Kidney tubule cell (primary cell): Measurements from ENCODE around the gene MRPS12.
A peak's percentile ranks its signal among the peaks of the same experiment; 100 is the strongest.
"Not testable (repeated sequence)": the region's sequence is repeated elsewhere in the genome, so short reads cannot be mapped to it uniquely, and the experiment has no call there.

Source experiments
- DNase-seq: peaks from one replicate; pipeline ENCODE4 v3.0.0-alpha.2; 2018; ENCODE audit warnings: low spot score

MRPS12 gene

DNA sequence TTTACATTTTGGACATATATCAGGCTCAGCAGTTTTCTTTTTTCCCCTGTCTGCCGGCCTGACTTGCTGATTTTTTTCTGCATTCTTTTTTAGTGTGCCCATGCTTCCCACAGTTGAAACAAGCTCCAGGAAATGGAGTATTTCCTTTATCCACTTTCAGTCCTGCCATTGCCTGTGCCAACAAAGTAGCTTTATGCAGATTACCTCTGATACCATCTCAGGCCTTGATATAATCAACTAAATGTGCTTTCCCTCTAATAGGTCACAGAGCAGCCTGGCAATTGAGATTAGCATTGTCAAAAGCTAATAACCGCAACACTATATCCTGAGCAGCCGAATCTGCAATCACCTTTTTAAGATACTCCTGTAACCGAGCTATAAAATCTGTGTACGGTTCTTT is 9.2 kb downstream of the MRPS12 start:
- no peak for DNase-seq

- DNase-seq = not testable (repeated sequence)
These were observed 10.7 kb downstream of the MRPS12 start for GRCh38 chr19:38941466-38941865.

DNA sequence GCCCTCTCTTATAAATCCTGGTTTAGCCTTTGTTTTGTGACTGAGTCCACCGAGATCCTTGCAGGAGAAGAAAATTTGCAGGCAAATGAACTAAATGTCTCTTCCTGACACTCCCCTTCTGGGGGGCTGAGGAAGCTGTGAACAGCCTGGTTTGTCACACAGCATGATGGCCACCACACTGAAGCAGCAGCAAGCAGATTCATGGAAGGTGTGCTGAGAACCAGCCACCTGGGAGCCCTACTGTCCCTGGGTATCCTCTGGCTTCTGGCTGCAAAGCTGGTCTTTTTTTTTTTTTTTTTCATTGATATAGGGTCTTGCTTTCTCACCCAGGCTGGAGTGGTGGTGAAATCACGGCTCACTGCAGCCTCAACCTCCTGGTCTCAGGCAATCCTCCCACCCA is 11.2 kb downstream of the MRPS12 start:
- no peak for DNase-seq

GRCh38 chr19:38942471-38943181 is 11.9 kb downstream of the MRPS12 start:
- no peak for DNase-seq

DNA sequence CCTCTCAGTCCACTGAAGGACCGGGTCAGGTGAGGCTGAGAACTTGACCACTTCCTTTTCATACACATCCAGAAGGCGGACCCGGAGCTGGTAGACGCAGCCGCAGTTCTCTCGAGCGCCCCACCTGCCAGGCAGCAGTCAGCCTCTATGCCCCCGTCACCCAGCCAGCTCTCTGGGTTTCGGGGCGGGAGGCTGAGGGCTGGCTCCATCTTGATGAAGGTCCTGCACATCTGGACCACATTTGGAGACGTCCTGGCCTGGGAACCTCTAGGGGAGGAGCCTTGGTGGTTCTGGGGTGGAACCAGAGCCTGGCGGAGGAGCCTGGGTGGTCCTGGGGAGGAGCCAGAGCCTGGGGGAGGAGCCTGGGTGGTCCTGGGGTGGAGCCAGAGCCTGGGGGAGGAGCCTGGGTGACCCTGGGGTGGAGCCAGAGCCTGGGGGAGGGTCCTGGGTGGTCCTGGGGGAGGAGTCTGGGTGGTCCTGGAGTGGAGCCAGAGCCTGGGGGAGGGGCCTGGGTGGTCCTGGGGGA is 14.3 kb downstream of the MRPS12 start:
- no peak for DNase-seq

- DNase-seq = no peak
These were observed 15.0 kb downstream of the MRPS12 start for GRCh38 chr19:38945562-38946228.

- no peak for DNase-seq
These were observed 15.7 kb downstream of the MRPS12 start for GRCh38 chr19:38946229-38947010.

DNA sequence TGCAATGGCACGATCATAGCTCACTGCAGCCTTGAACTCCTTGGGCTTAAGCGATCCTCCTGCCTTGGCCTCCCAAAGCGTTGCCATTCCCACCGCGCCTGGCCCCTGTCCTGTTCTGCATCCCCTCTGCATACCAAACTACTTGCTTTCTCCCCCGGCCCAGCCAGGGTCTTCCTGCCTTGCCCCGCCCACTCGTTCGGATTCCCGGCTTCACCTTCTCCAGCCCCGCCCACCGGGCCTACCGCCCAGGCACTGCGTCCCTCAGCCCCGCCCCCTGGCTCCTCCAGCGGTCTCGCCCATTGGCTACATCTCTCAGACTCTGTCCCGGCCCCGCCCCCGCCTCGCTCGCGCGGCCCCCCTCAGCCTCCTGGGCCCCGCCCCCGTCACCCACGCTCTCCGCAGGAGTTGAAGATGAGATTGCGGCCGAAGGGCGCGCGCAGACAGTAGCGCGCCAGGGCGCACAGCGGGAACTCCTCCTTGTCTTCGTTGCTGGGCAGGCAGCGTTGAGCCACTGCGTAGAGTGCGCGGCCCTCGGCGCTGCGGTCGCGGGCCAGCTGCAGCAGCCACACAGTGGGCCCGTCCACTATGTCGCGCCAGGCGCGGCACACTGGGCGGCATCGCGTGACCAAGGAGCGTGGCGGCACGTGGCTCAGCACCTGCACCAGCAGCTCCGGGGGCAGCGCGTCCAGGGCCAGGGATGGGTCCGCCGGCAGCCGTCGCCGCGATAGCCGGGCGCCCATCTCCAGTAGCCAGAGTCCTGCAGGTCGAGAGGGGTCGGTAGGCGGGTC is 19.0 kb downstream of the MRPS12 start:
- peak; percentile 69 for DNase-seq

DNA sequence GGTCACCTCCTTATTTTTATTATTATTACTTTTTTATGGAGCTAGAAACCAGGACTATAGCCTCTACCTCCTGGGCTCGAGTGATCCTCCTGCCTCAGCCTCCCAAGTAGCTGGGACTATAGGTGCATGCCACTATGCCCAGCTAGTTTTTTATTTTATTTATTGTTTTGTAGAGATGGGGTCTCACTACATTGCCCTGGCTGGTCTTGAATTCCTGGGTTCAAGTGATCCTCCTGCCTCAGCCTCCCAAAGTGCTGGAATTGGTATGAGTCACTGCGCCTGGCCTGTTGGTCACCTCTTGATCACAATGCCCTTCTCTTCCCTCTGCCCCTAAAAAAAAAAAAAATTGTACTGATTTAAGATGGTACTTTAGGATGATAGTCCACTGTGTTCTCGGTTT is 20.4 kb downstream of the MRPS12 start:
- no peak for DNase-seq

DNA sequence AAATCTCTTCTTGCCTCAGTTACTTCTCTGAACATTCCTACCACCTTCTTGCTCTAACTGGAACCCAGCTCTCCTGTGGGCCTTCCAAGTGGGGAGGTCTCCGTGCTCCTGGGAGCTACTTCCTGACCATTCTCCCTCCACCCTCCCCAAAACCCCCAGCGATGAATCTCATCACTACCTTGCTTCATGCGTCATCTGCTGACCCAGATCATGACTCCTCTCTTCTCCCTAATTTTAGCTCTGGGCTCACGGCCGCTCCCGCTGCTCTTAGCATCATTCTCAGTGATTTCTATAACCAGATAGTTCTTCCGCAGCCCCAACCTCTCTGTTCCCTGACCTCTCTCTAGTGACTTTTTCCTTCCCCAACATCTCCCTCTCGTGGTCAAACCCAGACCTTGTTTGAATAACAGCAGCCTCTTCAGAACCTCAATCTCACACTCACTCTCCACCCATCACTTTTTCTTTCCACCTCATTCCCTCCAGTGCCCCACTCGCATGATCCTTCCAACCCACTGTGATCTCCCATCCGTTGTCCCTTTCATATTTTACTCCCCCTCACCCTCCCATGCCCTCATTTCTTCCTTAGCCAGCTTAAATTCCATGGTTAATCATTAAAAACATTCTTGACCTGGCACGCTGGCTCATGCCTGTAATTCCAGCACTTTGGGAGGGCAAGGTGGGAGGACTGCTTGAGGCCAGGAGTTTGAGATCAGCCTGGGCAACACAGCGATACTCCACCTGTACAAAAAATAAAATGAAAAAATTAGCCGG is 21.8 kb downstream of the MRPS12 start:
- DNase-seq = peak; percentile 90

GRCh38 chr19:38953677-38954076 is 22.9 kb downstream of the MRPS12 start:
- DNase-seq = no peak

DNA sequence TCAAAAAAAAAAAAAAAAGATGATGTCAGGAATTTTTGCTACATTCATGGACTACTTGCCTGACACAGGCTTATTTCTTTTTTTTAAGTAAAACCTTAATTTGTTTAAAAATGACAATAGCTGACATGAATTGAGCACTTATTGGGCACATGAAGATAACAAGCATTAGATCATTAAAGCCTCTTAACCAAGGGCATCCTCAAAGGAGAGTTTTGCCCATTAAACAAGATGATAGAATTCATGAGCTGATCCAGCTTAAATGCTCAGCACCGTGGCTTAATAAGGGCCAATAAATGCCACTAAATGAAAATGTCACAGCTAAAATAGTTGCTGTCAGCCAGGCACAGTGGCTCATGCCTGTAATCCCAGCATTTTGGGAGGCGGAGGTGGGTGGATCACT is 25.5 kb downstream of the MRPS12 start:
- no peak for DNase-seq

GRCh38 chr19:38958301-38958700 is 27.6 kb downstream of the MRPS12 start:
- no peak for DNase-seq

- no peak for DNase-seq
These were observed 28.9 kb downstream of the MRPS12 start for GRCh38 chr19:38959618-38960017.

- DNase-seq = no peak
These were observed 34.0 kb downstream of the MRPS12 start for GRCh38 chr19:38964738-38965137.

DNA sequence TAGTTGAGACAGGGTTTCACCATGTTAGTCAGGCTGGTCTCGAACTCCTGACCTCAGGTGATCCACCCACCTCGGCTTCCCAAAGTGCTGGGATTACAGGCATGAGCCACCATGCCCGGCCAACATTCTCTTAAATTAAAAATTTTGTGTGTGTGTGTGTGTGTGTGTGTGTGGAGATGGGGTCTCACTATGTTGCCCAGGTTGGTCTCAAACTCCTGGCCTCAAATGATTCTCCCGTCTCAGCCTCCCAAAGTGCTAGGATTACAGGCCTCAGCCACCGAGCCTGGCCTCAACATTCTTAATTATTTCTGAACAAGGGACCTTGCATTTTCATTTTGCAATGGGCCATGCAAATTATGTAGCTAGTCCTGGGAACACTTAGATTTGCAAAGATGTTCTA is 35.4 kb downstream of the MRPS12 start:
- DNase-seq = not testable (repeated sequence)

- no peak for DNase-seq
These were observed 40.2 kb downstream of the MRPS12 start for GRCh38 chr19:38970664-38971532.

DNA sequence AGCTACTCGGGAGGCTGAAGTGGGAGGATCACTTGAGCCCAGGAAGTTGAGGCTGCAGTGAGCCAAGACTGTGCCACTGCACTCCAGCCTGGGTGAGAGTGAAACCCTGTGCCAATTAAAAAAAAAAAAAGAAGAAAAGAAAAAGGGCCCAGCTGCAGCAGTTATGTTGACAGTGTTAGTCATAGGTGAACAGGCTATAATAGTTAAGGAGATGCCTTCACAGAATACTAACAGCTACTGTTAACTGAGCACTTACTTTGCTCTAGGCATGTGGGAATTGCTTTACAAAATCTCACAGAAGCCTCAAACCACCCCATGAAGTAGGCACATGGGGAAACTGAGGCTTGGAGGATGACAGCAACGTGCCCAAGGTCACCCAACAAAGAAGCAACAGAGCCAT is 40.9 kb downstream of the MRPS12 start:
- DNase-seq = no peak

GRCh38 chr19:38974624-38975213 is 44.0 kb downstream of the MRPS12 start:
- no peak for DNase-seq
